ENCODE results near the gene PODN.

GRCh38 chr1:53089478-53090226, 27.6 kb downstream of the PODN start:
- TF ChIP-seq GATA3 (IDR thresholded peaks at IDR 0.05; ENCODE audit: low read depth, low read length) (no peak), GATA2 (IDR thresholded peaks at IDR 0.05; ENCODE audit: low read depth, low read length) (no peak)

Data from SH-SY5Y (cell line).